GM10248 (cell line): ENCODE data around the gene MMP28.

ENCODE experiments used
- CTCF ChIA-PET: fragments of 300-600 bp; sonication (Branson Sonifier 250); formaldehyde crosslinking; extraction: SDS; loops from one replicate; lab custom pipeline; 2021; ENCODE audit warnings: antibody characterized with exemption; lab: Yijun Ruan, JAX
- POLR2A ChIA-PET: fragments of 350-650 bp; sonication (Branson Sonifier 250); formaldehyde crosslinking; extraction: SDS; loops from one replicate; lab custom pipeline; 2020; ENCODE audit warnings: antibody characterized with exemption; lab: Yijun Ruan, JAX
- DNase-seq: peaks from one replicate; pipeline ENCODE4 v3.0.0; 2012; ENCODE audit errors: extremely low spot score
- TF ChIP-seq, protein P1 (sequence below): IDR thresholded peaks from 2 replicates; pipeline ENCODE4 v1.5.1; 2012; ENCODE audit warnings: mild to moderate bottlenecking, low read depth; ENCODE audit errors: extremely low read depth, missing control alignments, control extremely low read depth

MMP28 gene

DNA sequence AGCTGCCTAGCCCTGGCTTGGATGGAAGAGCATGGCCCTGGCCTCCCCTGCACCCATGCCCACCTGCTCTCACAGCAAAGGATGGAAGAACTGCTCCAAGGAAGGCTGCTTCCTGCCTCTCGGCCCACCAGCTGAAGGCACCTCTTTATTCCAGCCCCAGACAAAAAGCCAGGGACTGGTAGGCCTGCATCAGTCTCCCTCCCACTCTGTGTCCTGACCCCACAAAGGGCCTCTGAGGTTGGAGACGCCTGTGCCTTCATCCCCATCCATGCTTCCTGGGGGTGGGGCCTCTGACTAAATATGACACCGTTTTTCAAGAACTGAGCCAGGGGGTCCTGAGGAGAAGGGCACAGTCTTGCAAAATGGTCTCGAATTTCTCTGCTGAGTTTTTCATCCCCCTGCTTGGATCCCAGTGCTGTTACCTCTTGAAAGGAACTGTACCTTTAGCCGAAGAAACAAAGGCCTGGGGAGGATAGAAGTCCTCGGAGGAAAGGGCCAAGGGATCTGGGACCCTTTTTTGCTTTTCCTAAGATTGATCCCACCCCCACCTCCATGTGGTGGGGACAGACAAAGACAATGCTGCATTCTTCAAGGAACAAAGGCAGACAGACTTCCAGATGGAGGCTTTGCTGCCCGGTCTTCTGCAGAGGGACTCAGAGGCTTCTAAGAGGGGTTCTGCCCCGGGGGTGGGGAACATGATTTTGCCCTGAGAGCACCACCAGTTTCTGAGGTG lies 29.5 kb downstream of the MMP28 start:
- ChIA-PET POLR2A (no interaction called here), CTCF (interaction anchor here (1.3 to 11.0 kb wide), 7 partner anchors 9 to 43 kb away, joined by 5 to 222 read pairs (median 11); partner anchors contain the start of gene TAF15)
- TF ChIP-seq, protein P1, sequence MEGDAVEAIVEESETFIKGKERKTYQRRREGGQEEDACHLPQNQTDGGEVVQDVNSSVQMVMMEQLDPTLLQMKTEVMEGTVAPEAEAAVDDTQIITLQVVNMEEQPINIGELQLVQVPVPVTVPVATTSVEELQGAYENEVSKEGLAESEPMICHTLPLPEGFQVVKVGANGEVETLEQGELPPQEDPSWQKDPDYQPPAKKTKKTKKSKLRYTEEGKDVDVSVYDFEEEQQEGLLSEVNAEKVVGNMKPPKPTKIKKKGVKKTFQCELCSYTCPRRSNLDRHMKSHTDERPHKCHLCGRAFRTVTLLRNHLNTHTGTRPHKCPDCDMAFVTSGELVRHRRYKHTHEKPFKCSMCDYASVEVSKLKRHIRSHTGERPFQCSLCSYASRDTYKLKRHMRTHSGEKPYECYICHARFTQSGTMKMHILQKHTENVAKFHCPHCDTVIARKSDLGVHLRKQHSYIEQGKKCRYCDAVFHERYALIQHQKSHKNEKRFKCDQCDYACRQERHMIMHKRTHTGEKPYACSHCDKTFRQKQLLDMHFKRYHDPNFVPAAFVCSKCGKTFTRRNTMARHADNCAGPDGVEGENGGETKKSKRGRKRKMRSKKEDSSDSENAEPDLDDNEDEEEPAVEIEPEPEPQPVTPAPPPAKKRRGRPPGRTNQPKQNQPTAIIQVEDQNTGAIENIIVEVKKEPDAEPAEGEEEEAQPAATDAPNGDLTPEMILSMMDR = no peak
- no peak for DNase-seq

DNA sequence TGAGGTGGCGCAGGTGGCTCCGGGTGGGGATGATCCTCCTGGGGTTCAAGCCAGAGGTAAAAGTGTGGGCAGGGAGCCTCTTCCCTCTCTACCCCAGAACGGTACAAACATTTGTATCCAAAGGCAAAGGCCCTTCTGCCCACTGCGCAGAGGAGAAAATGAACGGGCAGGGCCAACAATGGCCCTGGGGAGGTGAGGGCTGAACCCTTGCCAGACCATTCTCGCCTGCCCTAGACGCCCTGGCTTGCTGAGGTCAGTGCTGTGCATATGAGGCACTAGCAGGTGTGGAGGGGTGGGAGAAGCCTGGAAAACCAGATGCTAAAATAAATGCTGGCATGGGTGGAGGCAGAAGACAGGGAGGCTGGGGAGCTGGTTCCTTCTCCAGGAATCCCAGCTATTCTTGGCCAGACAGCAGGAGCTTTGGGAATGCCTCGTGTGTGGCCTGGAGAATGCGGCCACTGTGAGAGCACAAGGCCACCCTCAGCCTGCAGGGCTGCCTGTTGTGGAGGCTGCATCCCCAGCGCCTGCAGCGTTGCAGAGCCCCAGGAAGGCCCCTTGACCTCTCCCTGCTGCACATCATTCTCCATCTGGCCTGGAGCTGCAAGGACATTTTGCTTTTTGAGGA lies 30.2 kb downstream of the MMP28 start:
- no peak for DNase-seq
- POLR2A ChIA-PET = no interaction called here
- CTCF ChIA-PET = interaction anchor here (1.2 to 11.0 kb wide), 11 partner anchors 9 to 55 kb away, joined by 7 to 222 read pairs (median 16); partner anchors contain the start of genes RASL10B and TAF15
- TF ChIP-seq, protein P1 = no peak

DNA sequence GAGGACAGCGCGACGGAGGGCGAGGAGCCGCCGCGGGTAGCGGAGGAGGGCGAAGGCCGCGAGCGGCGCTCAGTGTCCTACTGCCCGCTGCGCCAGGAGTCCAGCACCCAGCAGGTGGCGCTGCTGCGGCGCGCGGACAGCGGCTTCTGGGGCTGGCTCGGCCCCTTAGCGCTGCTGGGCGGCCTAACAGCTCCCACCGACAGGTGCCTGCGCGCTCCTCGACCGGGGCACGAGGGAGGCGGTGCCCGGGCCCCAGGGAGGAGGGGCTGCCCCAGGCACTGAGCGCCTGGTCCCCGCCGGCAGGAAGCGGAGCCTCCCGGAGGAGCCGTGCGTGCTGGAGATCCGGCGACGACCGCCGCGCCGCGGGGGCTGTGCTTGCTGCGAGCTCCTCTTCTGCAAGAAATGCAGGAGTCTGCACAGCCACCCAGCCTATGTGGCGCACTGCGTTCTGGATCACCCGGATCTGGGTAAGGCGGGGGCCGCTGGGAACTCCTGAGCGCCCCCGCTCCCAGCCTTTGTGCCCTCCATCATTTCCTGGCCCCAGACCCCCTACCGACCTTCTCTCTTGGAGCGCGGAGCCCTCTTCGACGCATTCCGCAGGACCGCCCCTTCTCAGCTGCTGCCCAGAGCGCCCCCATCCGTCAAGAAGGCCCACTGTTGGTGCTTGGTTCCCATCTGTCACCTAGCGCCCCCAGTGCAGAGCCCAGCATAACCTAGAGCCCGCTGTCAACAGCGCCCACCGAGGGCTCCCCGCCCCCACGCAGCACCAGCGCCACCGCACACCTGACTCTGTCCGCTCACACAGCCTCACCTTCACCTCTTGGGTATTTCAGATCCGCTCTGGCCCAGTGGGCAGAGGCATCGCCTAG lies 31.1 kb downstream of the MMP28 start:
- POLR2A ChIA-PET = interaction anchor here (1.2 kb wide), 1 partner anchor 45 kb away, joined by 4 read pairs; the partner anchor contains the start of gene TAF15
- TF ChIP-seq, protein P1 = peak; percentile 97
- DNase-seq = peak; percentile 95
- CTCF ChIA-PET = interaction anchor here (0.6 to 11.0 kb wide), 51 partner anchors 9 to 1288 kb away, joined by 3 to 222 read pairs (median 5); partner anchors contain the start of genes GAS2L2, RASL10B and TAF15

DNA sequence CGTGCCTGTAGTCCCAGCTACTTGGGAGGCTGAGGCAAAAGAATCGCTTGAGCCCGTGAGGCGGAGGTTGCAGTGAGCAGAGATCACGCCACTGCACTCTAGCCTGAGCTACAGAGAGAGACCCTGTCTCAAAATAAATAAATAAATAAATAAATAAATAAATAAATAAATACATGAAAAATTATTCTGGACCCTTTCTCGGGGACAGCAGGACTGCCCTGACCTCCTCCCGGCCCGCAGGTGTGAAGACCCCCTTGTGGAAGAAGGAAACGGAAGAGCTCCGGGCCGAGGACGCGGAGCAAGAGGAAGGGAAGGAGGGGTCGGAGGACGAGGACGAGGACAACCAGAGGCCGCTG lies 31.7 kb downstream of the MMP28 start:
- TF ChIP-seq, protein P1 = no peak
- DNase-seq = no peak
- ChIA-PET CTCF (interaction anchor here (0.7 to 11.0 kb wide), 51 partner anchors 8 to 1287 kb away, joined by 3 to 222 read pairs (median 5); partner anchors contain the start of genes GAS2L2, RASL10B and TAF15), POLR2A (interaction anchor here (1.2 kb wide), 1 partner anchor 45 kb away, joined by 4 read pairs; the partner anchor contains the start of gene TAF15)

DNA sequence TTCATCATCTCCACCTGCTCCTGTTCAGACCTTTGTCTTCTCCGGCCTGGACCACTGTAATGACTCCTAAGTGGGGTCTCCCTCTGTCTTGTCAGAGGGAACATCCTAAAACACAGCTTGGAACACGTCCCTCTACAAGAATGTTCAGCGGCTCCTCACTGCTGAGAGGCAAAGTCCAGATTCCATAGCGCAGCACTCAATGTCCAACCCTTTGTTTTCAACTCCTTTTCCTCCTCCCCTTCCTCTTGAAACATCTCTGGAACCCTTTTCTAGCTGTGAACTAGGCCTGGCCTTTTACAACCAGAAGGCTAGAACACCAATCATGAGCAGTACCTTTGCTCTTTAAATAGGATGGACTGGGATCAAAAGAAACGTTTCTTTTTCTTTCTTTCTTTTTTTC lies 33.8 kb downstream of the MMP28 start:
- ChIA-PET CTCF (interaction anchor here (1.0 to 11.0 kb wide), 5 partner anchors 14 to 224 kb away, joined by 3 to 222 read pairs (median 4); partner anchors contain the start of genes SLFN12L and TAF15), POLR2A (no interaction called here)
- TF ChIP-seq, protein P1 = no peak
- no peak for DNase-seq
